H1 (cell line): Measurements from ENCODE around the gene ARHGAP18. TPM values are rescaled to one million over a fixed set of nuclear protein-coding genes. Genes with fewer than 3 reads are reported as not detected.

Experiments used
- CTCF ChIA-PET: fragments of 300-600 bp; sonication (Branson Sonifier 250); formaldehyde crosslinking; loops from one replicate; lab custom pipeline; 2021; ENCODE audit not compliant: partially characterized antibody; lab: Charles Lee
- POLR2A ChIA-PET: fragments of 300-600 bp; sonication (Branson Sonifier 250); formaldehyde crosslinking; loops from one replicate; lab custom pipeline; 2021; ENCODE audit warnings: inconsistent platforms; ENCODE audit not compliant: partially characterized antibody; lab: Charles Lee
- DNase-seq, 2 experiments: peaks; one replicate each; pipeline versions ENCODE4 v3.0.0 to v3.0.0-alpha.2; 2010 to 2022; ENCODE audit warnings: low spot score in 2 of 2, low read depth in 1 of 2, mixed read lengths in 1 of 2
- FAIRE-seq: peaks from 2 replicates; lab custom pipeline; 2011; peaks lifted over from hg19 to GRCh38; lab: Jason Lieb, UNC
- H2AFZ ChIP-seq: 2 replicates; pipeline ENCODE4 v1.8.1; 2012; ENCODE audit warnings: low read length, inconsistent platforms
- H2AK5ac ChIP-seq: 2 replicates; pipeline ENCODE4 v1.6.1; 2013; ENCODE audit warnings: low read depth, low read length
- H2BK120ac ChIP-seq: replicated peaks from 2 replicates; pipeline ENCODE3; 2013; ENCODE audit warnings: low read depth, low read length, inconsistent platforms
- H2BK12ac ChIP-seq: 2 replicates; pipeline ENCODE4 v1.6.1; 2013; ENCODE audit warnings: low read depth, low read length
- H2BK15ac ChIP-seq: 2 replicates; pipeline ENCODE4 v1.6.1; 2013; ENCODE audit warnings: low read length
- H2BK20ac ChIP-seq: 2 replicates; pipeline ENCODE4 v1.6.1; 2013; ENCODE audit warnings: low read length
- H2BK5ac ChIP-seq: 2 replicates; pipeline ENCODE4 v1.6.1; 2013; ENCODE audit warnings: low read depth, low read length
- H3K14ac ChIP-seq: 2 replicates; pipeline ENCODE4 v1.6.1; 2013; ENCODE audit warnings: inconsistent platforms; ENCODE audit not compliant: insufficient read length
- H3K18ac ChIP-seq: 2 replicates; pipeline ENCODE4 v1.6.1; 2013; ENCODE audit warnings: low read length; ENCODE audit errors: extremely low read depth
- H3K23ac ChIP-seq: 2 replicates; pipeline ENCODE4 v1.6.1; 2013; ENCODE audit warnings: inconsistent platforms; ENCODE audit not compliant: insufficient read length
- H3K23me2 ChIP-seq: 2 replicates; pipeline ENCODE4 v1.6.1; 2013; ENCODE audit warnings: low read depth, low read length
- H3K27ac ChIP-seq: 2 replicates; pipeline ENCODE4 v1.6.1; 2011; ENCODE audit warnings: low read depth, low read length, inconsistent platforms
- H3K27me3 ChIP-seq, 4 experiments: replicated peaks in 1 of 4; 1 replicate in 1 of 4; 2 replicates in 3 of 4; pipeline versions ENCODE4 v1.6.1 to v1.8.1; 2011 to 2013; ENCODE audit warnings: low read length in 3 of 4, mild to moderate bottlenecking in 3 of 4, inconsistent platforms in 2 of 4, mixed read lengths in 2 of 4, moderate library complexity in 1 of 4; ENCODE audit not compliant: control insufficient read depth in 3 of 4, insufficient read depth in 3 of 4; ENCODE audit errors: extremely low read depth in 1 of 4
- H3K36me3 ChIP-seq, 4 experiments: 2 replicates each; pipeline versions ENCODE4 v1.6.1 to v1.8.1; 2011 to 2013; ENCODE audit warnings: mild to moderate bottlenecking in 4 of 4, low read length in 3 of 4, moderate library complexity in 2 of 4, control low read depth in 1 of 4, inconsistent platforms in 1 of 4; ENCODE audit not compliant: insufficient read depth in 4 of 4, control insufficient read depth in 2 of 4
- H3K4ac ChIP-seq: replicated peaks from 2 replicates; pipeline ENCODE3; 2013; ENCODE audit warnings: low read length, low read depth, mixed read lengths, inconsistent platforms; ENCODE audit not compliant: insufficient read length
- H3K4me1 ChIP-seq, 4 experiments: replicated peaks in 1 of 4; 1 replicate in 1 of 4; 2 replicates in 3 of 4; pipeline versions ENCODE4 v1.6.1 to v1.8.1; 2011 to 2013; ENCODE audit warnings: low read length in 3 of 4, inconsistent platforms in 2 of 4, mixed read lengths in 1 of 4; ENCODE audit not compliant: insufficient read depth in 4 of 4, control insufficient read depth in 3 of 4
- H3K4me2 ChIP-seq, 2 experiments: 2 replicates each; pipeline versions ENCODE4 v1.6.1 to v1.8.1; 2011 to 2013; ENCODE audit warnings: low read depth in 2 of 2, low read length in 2 of 2, control low read depth in 1 of 2, inconsistent platforms in 1 of 2, mild to moderate bottlenecking in 1 of 2; ENCODE audit not compliant: insufficient read depth in 1 of 2
- H3K4me3 ChIP-seq, 4 experiments: fragments of 200-600, 300-600 bp in 1 of 4; sonication (generic), shearing (Covaris generic), sonication (Bioruptor Twin) in 1 of 4; 2 replicates each; pipeline versions ENCODE4 v1.5.1 to v1.8.1; 2011 to 2016; ENCODE audit warnings: low read length in 4 of 4, low read depth in 3 of 4, control low read depth in 2 of 4, inconsistent platforms in 2 of 4, mild to moderate bottlenecking in 2 of 4, mixed read lengths in 1 of 4, moderate library complexity in 1 of 4; ENCODE audit not compliant: insufficient read depth in 2 of 4; ENCODE audit errors: extremely low read depth in 1 of 4
- H3K56ac ChIP-seq: replicated peaks from 2 replicates; pipeline ENCODE3; 2013; ENCODE audit warnings: low read depth, mild to moderate bottlenecking, mixed read lengths, low read length, inconsistent platforms; ENCODE audit not compliant: insufficient read length
- H3K79me1 ChIP-seq: 2 replicates; pipeline ENCODE4 v1.6.1; 2013; ENCODE audit warnings: low read depth, low read length, control low read depth
- H3K79me2 ChIP-seq, 2 experiments: 2 replicates each; pipeline versions ENCODE4 v1.6.1 to v1.8.1; 2012 to 2013; ENCODE audit warnings: low read length in 2 of 2, mild to moderate bottlenecking in 2 of 2, inconsistent platforms in 1 of 2; ENCODE audit not compliant: insufficient read depth in 2 of 2, control insufficient read depth in 1 of 2
- H3K9ac ChIP-seq, 4 experiments: replicated peaks in 1 of 4; 1 replicate in 1 of 4; 2 replicates in 3 of 4; pipeline versions ENCODE4 v1.6.1 to v1.8.1; 2011 to 2013; ENCODE audit warnings: low read depth in 3 of 4, low read length in 3 of 4, control low read depth in 2 of 4, mild to moderate bottlenecking in 2 of 4, moderate library complexity in 2 of 4, inconsistent platforms in 1 of 4; ENCODE audit errors: extremely low read depth in 1 of 4
- H3K9me3 ChIP-seq, 2 experiments: 2 replicates each; pipeline versions ENCODE4 v1.6.1 to v1.8.1; 2012 to 2013; ENCODE audit warnings: mild to moderate bottlenecking in 2 of 2, moderate library complexity in 2 of 2, control low read depth in 1 of 2, inconsistent platforms in 1 of 2, low read depth in 1 of 2, low read length in 1 of 2, mixed read lengths in 1 of 2; ENCODE audit not compliant: insufficient read depth in 2 of 2
- H4K20me1 ChIP-seq, 2 experiments: replicated peaks in 1 of 2; 2 replicates each; pipeline versions ENCODE3 to v1.8.1; 2011 to 2013; ENCODE audit warnings: inconsistent platforms in 2 of 2, low read length in 2 of 2, mild to moderate bottlenecking in 1 of 2; ENCODE audit not compliant: insufficient read depth in 2 of 2, control insufficient read depth in 1 of 2
- H4K5ac ChIP-seq: 2 replicates; pipeline ENCODE4 v1.6.1; 2013; ENCODE audit warnings: low read length, low read depth, mixed read lengths, inconsistent platforms; ENCODE audit not compliant: insufficient read length
- H4K8ac ChIP-seq: 2 replicates; pipeline ENCODE4 v1.8.0; 2013; ENCODE audit warnings: mild to moderate bottlenecking, moderate library complexity, low read length, inconsistent platforms; ENCODE audit not compliant: insufficient read depth; ENCODE audit errors: extremely low read depth
- H4K91ac ChIP-seq: replicated peaks from 2 replicates; pipeline ENCODE3; 2013; ENCODE audit warnings: low read length, mixed read lengths, inconsistent platforms; ENCODE audit not compliant: insufficient read length
- CHD1 ChIP-seq: IDR thresholded peaks from 2 replicates; pipeline ENCODE4 v1.6.1; 2012; ENCODE audit warnings: low read depth, low read length, improper control_type of control experiment
- TBP ChIP-seq: IDR thresholded peaks from 2 replicates; pipeline ENCODE4 v1.6.1; 2011; ENCODE audit warnings: low read depth, low read length, improper control_type of control experiment
- YY1 ChIP-seq: IDR thresholded peaks from 2 replicates; pipeline ENCODE4 v1.6.1; 2011; ENCODE audit warnings: low read depth, mild to moderate bottlenecking, low read length
- WGBS, 2 experiments: shearing (Covaris generic) in 1 of 2; methylation state at CpG; one replicate each; pipeline versions ENCODE4 v1.1.6 to v1.1.7; 2013 to 2015; ENCODE audit warnings: low lambda C conversion rate in 2 of 2, mixed read lengths in 2 of 2, inconsistent platforms in 1 of 2, low coverage in 1 of 2, missing lambda C conversion rate in 1 of 2; ENCODE audit not compliant: insufficient replicate concordance in 2 of 2, insufficient coverage in 1 of 2, insufficient read length in 1 of 2; ENCODE audit errors: extremely low coverage in 1 of 2, missing lambda C conversion rate in 1 of 2; 5-methylcytosine and 5-hydroxymethylcytosine counted together
- polyA plus RNA-seq, 7 experiments: library from polyadenylated mRNA; depleted of rRNA in 3 of 7; stranded (reverse) in 5 of 7; unstranded in 2 of 7; fragments of >200 nt in 5 of 7; fragments of 200-250 nt in 2 of 7; gene quantifications; 1 replicate in 5 of 7; 2 replicates in 1 of 7; 4 replicates in 1 of 7; pipeline versions ENCODE4 v1.2.1 to v1.2.3, GENCODE V29; 2011 to 2013; ENCODE audit warnings: missing spikeins in 2 of 7, mixed read lengths in 2 of 7
- total RNA-seq: library from RNA; stranded (reverse); fragmentation: NEBNext Ultra II Directional; extraction: Animal tissue kit (Norgen Biotek cat#: 25700); gene quantifications from 2 replicates; pipeline ENCODE4 v1.2.1, GENCODE V29; 2021
- TF ChIP-seq, protein P1 (sequence below): IDR thresholded peaks from 2 replicates; pipeline ENCODE4 v1.6.1; 2011; ENCODE audit warnings: low read length, improper control_type of control experiment

Gene ARHGAP18
- total and polyA plus RNA-seq, 2 of the 8 experiments (the other 6 are each of a cell fraction or from before 2014, with no cell fraction given): 0.83 to 4.5 TPM

- WGBS, 2 experiments: 61% methylated on average over 3 of the region's 3 CpGs; no CpG with 5 or more reads in 1 of the 2 experiments
- Histone ChIP-seq H3K79me1 (no peaks in the 10 kb centered on the region), H3K9ac (no peak overlapping the region; a peak in 1 of 7 replicates), H3K23ac (no peak overlapping the region), H3K27ac (no peak overlapping the region), H2BK5ac (no peak overlapping the region), H3K4me1 (0 out of 7 replicates have a peak, but pooled peaks cover 0 to 2% (median 0%) of the 10 kb centered on the region in 4 experiments), H3K27me3 (no peaks in the 10 kb centered on the region), H4K8ac (no peak overlapping the region), H2BK20ac (no peak overlapping the region), H3K4me2 (no peak overlapping the region), H2AFZ (no peak overlapping the region), H3K4ac (no peak overlapping the region), H3K14ac (no peak overlapping the region), H2BK120ac (no peak overlapping the region), H2AK5ac (no peak overlapping the region), H3K9me3 (no peaks in the 10 kb centered on the region), H3K56ac (no peak overlapping the region), H2BK15ac (no peak overlapping the region), H3K79me2 (no peaks in the 10 kb centered on the region), H3K36me3 (no peaks in the 10 kb centered on the region), H3K4me3 (no peak overlapping the region), H4K20me1 (no peaks in the 10 kb centered on the region), H4K5ac (no peak overlapping the region), H3K18ac (no peak overlapping the region), H2BK12ac (no peak overlapping the region), H3K23me2 (no peaks in the 10 kb centered on the region; the same call in 1 of the 2 replicates), H4K91ac (no peak overlapping the region)
- CTCF ChIA-PET: interaction anchor here (0.5 to 2.3 kb wide), 8 partner anchors 13 to 296 kb away, joined by 3 to 10 read pairs (median 5); no protein-coding TSS in a partner anchor
- TF ChIP-seq CHD1: no peak
- no peak for TF ChIP-seq YY1
- TF ChIP-seq TBP: no peak
- TF ChIP-seq, protein P1, sequence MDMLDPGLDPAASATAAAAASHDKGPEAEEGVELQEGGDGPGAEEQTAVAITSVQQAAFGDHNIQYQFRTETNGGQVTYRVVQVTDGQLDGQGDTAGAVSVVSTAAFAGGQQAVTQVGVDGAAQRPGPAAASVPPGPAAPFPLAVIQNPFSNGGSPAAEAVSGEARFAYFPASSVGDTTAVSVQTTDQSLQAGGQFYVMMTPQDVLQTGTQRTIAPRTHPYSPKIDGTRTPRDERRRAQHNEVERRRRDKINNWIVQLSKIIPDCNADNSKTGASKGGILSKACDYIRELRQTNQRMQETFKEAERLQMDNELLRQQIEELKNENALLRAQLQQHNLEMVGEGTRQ: no peak
- DNase-seq (no peak), FAIRE-seq (no peak)
- POLR2A ChIA-PET: no interaction called here
Measured at GRCh38 chr6:129670634-129671033, 39.3 kb downstream of the ARHGAP18 start.
